Myocyte (in vitro differentiated cells): ENCODE measurements around the gene IYD. TPM values are rescaled to one million over a fixed set of nuclear protein-coding genes. Genes with fewer than 3 reads are reported as not detected.
"Not testable (repeated sequence)": the region's sequence is repeated elsewhere in the genome, so short reads cannot be mapped to it uniquely, and the experiment has no call there.

ENCODE experiments used
- DNase-seq: peaks from one replicate; pipeline ENCODE4 v3.0.0-alpha.2; 2012; ENCODE audit warnings: low read depth
- total RNA-seq: library from RNA; depleted of rRNA; stranded (reverse); fragments of >200 nt; gene quantifications from 2 replicates; pipeline ENCODE4 v1.2.3, GENCODE V29; 2014

The IYD gene
- total RNA-seq, 1 donor from 2014 or later = not detected

DNA sequence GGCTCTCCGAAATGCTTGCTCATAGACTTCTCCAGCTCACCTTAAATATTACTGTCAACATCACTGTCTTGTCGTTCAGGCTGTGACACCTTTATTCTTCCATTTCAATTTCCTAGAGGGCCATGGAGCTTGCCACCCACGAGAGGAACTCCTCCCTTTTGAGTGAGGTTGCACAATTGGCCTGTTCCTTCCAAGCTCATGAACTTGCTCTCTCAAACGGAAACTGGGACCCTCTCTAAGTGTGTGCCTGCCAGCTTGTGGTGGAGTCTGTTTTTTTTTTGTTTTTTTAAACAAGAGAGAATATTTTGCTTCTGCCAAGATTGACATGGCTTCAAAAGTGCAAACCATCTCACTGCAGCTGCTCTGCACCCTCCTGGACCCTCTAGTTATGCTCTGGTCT lies 19.3 kb upstream of the IYD start:
- DNase-seq = no peak

DNA sequence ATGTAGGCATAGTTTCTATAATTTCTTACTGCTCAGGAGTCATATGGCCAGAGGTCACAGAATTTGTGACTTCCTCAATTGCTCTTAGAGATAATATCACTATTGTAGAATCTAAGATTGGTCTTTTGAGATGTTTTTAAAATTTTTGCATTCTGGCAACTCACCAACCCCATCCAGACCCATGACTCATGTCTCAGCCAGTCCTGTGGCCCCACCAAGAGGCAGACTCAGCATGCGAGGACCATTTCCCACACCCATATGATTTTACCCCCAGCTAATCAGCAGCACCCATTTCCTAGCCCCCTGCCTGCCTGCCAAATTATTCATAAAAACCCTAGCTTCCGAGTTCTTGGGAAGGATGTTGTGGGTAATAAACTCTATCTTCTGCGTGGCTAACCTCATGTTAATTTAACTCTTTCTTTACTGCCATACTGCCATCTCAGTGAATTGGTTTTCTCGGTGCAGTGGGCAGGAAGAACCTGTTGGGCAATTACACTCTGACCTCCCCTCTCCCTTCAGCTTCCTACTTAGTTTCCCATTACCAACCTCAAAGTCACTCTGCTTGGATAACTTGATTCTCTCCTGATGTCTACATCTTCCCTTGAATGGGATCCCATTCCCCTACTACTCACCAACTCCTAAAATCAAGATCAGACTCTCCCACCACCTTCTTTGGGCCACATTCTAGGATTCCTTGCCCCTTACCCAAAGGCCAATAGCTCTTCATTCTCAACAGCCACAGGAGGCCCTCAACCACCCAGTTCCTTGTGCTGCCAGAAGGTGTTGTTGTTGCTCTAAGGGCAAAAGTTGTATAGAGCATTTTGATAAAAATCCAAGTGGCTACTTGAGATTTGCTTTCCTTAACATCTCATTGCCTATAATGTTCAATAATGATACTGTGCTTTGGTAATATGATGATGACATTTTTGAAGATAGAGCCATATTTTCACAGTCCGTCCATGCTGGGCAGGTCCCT lies 16.2 kb upstream of the IYD start:
- DNase-seq = no peak

DNA sequence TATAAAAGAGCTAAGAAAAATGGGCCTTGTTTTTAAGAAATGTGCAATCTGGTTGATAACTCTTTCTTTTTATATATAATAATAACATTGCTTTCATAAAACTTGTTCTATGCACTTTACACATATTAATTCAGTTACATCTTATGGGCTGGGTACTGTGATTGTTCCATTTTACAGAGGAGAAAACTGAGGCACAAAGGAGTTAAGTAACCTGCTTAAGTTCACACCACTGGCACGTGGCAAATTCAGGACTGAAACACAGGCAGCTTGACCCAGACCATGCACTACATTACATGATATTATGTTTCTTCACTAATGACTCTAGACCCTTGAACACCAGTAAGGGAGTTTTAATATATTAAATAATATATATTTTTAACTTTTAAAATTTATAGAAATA lies 15.4 kb upstream of the IYD start:
- no peak for DNase-seq

DNA sequence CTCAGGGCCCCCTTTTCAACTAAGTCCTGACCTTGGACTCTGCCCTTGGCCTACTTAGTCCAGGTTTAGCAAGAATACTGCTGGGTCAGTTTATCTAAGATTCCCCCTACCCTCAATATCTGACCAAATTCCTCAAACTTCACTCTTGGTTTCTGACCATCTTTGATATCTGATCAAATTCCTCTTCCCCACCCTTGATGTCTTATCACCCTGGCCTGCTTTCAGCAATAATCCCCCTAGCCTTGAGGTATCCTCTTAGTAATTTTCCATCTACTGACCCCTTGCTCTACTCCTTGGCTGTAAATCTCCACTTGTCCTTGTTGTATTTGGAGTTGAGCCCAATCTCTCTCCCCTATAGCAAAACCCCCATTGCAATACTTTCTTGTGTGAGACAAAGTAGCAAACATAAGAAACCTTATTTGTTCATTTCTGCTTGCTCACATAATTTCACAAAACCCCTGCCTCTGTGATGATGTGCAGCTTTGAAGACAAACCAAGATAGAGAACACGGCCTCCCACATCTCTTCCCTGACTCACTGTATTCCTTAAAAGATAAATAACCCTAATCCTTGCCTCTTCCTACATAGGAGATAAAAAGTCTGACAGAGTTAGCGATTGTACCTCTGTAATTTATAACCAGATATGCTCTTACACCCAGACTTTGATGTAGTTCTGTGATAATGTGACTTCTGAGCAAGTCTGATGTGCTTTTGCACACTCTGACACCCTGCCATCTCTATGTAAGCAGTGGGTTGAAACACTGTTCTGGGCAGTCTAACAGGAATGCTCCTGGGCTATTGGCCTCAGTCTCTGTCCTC lies 13.8 kb upstream of the IYD start:
- no peak for DNase-seq

DNA sequence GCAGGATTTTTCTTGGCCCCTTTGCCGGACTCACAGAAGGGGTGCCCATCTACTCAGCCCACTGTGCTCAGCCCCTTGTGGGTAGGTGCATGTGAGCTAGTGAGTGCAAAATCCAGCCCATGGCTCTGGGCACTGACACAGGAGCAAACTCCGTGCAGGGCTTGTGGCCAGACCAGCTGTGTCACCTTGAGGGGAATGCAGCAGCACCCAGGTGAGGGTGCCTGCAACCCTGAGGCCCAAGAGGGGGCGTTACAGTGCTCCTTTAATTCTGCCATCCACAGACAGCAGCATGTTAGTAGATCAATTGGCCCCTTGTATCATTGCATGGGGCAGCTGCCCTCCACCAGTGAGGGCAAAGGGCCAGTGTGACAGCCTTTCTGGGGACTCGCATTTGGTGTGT lies 12.9 kb upstream of the IYD start:
- no peak for DNase-seq

DNA sequence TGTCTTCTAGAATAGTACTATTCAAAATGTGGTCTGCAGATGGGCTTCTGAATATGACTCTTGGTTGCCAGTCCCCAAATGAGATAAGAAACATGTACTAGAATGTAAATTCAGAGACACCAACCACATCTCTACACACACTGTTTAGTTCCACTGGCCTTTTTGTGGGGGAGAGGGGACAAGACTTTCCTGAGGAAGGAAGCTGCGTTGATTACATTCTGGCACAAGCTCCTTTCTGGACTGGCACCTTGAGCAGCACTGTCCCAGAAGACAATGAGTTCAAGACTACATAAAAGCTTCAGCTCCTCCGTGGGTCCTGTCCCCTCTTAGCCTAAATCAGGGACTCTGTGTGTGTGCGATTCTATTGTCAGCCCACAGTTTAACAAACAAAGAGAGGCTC lies 6.9 kb upstream of the IYD start:
- no peak for DNase-seq

DNA sequence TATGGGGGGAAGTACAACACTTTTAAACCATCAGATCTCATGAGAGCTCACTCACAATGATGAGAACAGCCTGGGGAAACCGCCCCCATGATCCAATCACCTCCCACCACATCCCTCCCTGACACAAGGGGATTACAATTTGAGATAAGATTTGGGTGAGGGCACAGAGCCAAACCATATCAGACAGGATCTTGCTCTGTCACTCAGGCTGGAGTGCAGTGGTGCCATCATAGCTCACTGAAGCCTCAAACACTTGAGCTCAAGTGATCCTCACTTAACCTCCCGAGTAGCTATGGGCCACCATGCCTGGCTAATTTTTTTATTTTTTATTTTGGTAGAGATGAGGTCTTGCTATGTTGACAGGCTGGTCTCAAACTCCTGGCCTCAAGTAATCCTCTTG lies 5.1 kb upstream of the IYD start:
- no peak for DNase-seq

DNA sequence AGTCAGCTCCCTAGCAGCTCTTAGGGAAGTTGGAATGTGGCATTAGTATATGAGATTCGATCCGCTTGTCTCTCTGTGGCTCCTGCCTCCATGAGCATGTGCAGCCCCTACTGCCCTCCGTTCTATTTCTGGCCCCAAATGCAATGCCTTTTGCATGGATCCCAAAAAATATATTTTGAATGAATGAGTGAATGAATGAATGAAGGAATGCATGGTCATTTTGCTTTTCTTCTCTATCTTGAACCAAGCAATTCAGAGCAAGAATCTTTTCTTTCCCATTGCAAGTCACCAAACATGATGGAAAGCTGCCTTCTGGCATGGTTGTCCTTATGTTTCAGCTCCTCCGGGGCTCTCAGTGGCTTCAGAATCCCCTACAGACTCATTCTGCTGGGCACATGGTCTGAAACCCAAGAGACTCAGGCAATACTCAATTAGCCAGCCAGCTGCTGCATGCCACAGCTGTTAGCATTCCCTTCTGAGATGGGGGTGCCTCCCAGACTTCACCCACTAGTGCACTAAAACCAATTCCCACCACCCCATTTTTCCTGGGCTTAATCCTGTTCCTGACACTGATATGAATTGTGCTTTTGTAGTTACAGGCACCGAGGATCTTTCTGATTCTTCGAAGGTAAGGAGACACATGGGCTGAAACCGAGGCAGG lies 2.6 kb upstream of the IYD start:
- no peak for DNase-seq

DNA sequence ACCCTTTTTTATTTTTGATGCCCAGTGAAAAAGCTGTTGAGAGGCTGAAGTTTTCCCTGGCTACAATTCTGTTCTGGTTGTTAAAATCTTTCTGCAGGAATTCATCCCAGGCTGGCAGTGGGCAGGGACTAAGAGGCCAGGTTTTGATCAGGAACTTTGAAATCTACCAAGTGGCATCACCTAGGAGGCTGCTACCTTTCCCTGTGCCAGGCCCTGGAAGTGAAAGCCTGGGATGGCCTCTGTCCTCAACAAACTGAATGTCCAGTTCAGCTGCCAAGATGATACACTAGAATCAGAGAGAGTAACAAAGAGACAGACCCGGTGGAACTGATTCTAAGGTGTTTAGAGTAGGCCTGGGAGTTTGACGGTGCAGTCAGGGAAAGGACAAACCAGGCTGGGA lies 596 bp downstream of the IYD start:
- DNase-seq = no peak

DNA sequence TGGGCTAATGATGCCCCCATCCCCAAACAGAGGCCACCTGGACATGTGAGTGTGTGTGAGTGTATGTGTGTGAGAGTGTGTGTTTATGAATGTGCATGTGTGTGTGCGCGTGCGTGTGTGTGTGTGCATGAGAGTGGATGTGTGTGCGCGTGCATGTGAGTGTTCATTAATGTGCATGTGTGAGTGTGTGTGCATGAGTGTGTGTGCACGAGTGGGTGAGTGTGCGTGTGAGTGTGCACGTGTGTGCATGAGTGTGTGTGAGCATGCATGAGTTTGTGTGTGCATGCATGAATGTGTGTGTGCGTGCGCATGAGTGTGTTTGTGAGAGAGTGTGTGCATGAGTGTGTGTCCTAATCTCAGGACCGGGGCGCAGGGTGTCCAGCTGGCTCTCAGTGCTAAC lies 1.3 kb downstream of the IYD start:
- no peak for DNase-seq

DNA sequence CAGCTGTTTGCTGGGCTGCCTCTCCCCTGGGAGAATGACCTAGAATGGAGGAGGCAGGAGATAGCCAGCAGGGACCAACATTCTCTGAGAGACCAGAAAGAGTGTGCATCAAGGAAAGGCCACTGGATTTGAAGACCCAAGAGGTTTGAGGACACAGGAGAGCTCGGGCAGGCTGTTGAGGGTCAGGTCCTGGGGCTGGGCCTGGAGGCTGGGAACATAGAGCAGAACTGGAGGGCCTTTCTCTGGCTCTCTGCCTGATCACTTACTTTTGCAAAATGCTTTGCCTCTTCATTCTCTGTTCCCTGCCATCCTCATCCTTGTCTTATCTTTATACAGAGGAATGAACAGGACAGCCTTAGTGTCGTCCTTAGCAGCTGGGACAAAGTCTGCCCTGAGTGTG lies 2.5 kb downstream of the IYD start:
- no peak for DNase-seq

DNA sequence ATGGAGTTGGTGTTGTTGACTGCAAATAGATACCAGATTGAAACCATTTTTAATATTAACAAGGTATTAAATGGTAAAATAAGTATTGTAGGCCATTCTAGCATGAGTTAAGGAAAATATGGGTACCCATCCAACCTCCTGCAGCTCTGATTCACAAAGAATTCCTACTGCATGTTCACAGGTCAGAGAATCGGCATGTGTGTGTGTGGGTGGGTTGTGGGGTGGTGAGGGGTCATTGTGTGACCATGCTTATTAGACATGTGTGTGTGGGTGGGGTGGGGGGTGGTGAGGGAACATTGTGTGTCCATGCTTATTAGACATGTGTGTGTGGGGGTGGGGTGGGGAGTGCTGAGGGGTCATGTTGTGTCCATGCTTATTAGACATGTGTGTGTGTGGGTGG lies 3.2 kb downstream of the IYD start:
- DNase-seq = no peak

DNA sequence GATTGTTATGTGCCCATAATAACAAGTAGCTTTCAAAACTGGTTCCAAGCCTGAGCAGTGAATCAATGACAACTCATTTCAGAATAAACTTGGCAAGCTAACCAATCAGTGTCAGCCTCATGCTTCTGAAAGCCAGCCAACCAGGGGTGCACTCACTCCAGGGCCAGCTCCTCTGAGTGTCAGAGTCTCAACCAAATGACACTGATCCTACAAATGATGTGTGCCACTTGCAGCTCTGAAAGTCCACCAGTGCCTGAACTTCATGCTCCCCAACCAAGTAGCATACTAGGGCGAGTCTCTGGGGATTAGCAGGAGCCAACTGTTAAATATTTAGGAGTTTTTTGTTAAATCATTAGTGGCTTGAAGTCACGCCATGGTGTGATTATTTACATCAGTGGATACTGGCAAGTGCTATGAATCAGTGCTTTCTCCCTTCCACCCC lies 4.5 kb downstream of the IYD start:
- no peak for DNase-seq

DNA sequence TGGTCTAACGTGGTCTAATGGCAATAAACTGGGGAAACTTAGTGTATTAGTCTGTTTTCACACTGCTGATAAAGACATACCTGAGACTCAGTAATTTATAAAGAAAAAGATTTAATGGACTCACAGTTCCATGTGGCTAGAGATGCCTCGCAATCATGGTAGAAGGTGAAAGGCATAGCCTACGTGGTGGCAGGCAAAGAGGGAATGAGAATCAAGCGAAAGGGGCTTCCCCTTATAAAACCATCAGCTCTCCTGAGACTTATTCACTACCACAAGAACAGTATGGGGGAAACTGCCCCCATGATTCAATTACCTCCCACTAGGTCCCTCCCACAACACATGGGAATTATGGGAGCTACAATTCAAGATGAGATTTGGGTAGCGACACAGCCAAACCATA lies 5.5 kb downstream of the IYD start:
- not testable (repeated sequence) for DNase-seq

DNA sequence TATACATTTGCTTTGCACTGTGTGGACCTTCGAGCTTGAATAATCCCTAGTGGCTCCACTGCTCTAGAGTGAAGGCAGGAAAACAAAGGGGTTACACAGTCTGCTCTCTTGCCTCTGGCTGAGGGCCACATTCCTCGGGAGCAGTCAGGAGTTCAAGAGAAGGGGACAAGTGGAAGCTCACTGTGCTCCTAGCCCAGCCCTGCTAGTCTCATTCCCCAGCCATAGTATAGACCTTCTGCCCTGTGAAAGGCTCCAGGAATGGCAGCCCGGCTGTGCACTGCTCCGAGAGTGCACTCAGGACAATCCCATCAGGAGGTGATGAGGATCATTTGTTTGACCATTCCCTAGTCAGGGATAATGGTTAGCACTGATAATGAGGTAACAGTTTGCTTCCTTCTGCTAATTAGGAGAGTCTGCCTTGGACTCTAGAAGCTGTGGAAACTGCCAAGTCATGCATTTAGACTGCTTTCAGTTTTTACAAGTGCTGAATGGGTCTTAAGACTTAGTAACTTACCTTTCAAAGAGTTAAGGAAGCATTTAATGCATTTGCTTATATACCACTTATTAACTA lies 8.5 kb downstream of the IYD start:
- DNase-seq = no peak

DNA sequence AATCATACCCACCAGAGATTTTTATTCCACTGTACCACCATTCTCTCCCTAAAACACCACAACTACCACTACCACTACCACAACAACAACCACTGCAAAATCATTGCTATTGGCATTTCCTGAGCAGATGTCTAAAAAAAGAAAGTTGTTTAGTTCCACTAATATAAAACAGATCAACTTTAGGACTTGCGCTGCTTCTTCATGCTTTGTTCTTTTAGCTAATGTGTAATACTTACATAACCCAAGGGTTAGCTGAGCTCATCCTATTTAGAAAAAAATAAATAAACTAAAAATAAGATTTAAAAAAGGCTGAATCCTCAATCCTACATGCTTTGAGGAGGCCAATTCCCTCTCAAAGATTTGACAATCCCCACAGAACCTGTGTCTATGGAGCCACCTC lies 11.4 kb downstream of the IYD start:
- no peak for DNase-seq

DNA sequence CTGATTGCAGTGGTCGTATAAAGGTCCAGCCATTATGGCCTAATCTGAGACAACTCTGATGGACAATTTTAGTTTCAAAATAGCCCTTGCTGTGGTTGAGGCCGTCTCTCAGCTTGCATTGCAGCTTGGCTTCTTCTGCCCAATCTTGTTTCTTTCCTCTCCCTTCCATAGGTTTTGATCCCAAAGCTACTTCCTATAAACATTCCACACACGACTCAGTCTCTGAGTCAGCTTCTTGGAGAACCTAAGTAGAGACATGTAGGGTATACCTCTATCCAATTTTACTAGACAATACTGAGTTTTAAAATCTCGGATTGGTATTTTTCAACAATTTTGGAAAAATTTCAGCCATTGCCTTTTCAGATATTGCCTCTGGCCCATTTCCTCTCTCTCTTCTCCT lies 13.4 kb downstream of the IYD start:
- DNase-seq = no peak

DNA sequence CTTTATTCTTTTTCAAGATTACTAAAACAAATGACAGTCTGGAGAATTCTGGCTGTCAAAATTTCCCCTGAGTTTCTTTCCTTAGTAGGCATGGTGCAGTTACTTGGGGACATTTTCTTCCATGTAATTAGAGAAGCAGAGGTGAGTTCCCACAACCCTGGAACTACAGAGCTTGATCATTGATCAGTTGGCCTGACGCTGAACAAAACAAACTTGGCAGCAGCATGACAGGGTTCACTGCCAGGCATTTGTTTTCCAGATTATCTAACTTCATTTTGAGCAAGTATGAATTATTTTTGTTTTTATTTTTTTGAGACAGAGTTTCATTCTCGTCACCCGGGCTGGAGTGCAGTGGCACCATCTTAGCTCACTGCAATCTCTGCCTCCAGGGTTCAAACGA lies 22.6 kb downstream of the IYD start:
- DNase-seq = no peak

DNA sequence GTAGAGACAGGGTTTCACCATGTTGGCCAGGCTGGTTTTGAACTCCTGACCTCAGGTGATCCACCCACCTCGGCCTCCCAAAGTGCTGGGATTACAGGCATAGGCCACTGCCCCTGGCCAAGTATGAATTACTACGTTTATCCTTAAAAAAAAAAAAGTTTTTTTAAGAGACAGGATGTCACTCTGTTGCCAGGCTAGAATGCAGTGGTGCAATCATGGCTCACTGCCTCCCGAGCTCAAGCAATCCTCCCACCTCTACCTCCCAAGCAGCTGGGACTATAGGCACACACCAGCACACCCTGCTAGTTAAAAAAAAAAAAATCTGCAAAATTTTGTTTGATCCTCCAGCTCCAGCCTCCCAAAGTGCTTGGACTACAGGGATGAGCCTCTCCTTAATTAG lies 23.1 kb downstream of the IYD start:
- DNase-seq = no peak

DNA sequence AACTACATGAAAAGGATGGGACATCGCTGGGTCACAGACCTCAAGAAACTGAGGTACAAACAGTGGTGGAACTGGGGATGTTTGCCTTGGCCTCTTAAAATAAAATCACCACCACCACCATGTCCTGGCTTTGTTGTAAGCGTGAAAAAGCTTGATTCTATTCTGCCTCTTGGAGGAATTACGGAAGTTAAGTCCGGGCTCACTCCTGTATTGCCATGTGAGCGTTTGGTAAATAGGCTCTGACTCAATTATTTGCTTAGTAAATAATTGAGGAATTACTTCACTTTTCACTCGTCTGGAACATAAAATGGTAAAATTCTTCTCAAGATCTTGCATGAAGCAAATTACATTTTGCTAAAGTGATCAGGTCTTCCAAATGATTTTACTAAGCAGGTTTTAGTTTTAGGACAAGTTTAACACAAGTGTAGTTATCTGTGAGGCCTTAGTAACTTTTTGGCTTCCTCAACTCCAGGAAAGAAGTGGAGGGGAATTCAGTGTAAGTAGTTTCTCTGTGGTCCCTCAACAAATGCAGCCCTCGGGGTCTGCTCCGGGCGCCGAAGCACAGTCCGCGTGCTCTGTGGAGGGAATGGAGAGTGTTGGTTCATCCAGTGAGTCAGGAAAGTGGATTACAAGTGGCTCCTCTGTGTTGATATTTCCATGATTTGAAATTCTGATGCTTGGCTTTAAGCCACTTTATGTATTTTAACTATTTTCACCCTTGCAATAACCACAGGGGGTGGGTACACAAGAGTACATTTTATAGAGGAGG lies 23.8 kb downstream of the IYD start:
- no peak for DNase-seq
